ENCODE measurements around the gene AR. TPM values are rescaled to one million over a fixed set of nuclear protein-coding genes. Genes with fewer than 3 reads are reported as not detected.

AR gene
- total RNA-seq, 1 experiment from 2014 or later: 0.86 TPM

DNA sequence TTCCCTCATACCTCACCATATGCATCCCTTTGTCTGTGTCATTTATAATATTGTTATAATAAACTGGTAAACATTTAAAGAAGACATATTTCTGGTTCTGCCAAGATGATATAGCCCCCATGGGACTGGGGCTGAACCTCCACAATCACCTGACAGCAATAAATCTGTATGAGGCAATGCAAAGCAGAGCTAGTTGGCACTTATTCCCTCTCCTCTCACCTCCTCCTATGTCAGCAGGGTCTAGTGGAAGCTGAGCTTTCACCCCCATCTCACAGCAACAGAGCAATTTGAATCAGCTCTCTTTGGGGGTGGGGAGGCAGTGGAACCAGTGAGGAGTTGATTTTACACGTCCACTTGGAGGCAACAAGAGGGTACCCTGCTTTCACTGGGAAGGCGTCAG is 206.9 kb downstream of the AR start:
- Mint-ChIP-seq H3K27ac (ENCODE audit: unreplicated experiment) (no peak overlapping the region), H3K9me3 (ENCODE audit: unreplicated experiment) (no peaks in the 10 kb centered on the region), H3K4me3 (ENCODE audit: unreplicated experiment) (no peak overlapping the region), H3K36me3 (ENCODE audit: insufficient read depth, unreplicated experiment) (no peaks in the 10 kb centered on the region), H3K27me3 (ENCODE audit: insufficient read depth, unreplicated experiment) (no peaks in the 10 kb centered on the region), H3K4me1 (ENCODE audit: low read depth, unreplicated experiment) (no peaks in the 10 kb centered on the region)
- Histone ChIP-seq H3K36me3 (ENCODE audit: control insufficient read depth, insufficient read depth, low read length) (no peaks in the 10 kb centered on the region), H3K4me3 (ENCODE audit: low read depth, low read length) (no peak overlapping the region), H3K27me3 (replicated peaks; ENCODE audit: control insufficient read depth, insufficient read depth, low read length) (no peaks in the 10 kb centered on the region), H3K9me3 (no peaks in the 10 kb centered on the region), H3K4me1 (no peaks in the 10 kb centered on the region)
- intact Hi-C loops (cut with micrococcal nuclease; ENCODE audit: unreplicated experiment): no loop called here
- BruUV-seq (replicated peaks): no TSS peak
- no peak for DNase-seq
- POLR2A ChIA-PET: no interaction called here
- CTCF ChIA-PET: no interaction called here
- TF ChIP-seq, protein P1, sequence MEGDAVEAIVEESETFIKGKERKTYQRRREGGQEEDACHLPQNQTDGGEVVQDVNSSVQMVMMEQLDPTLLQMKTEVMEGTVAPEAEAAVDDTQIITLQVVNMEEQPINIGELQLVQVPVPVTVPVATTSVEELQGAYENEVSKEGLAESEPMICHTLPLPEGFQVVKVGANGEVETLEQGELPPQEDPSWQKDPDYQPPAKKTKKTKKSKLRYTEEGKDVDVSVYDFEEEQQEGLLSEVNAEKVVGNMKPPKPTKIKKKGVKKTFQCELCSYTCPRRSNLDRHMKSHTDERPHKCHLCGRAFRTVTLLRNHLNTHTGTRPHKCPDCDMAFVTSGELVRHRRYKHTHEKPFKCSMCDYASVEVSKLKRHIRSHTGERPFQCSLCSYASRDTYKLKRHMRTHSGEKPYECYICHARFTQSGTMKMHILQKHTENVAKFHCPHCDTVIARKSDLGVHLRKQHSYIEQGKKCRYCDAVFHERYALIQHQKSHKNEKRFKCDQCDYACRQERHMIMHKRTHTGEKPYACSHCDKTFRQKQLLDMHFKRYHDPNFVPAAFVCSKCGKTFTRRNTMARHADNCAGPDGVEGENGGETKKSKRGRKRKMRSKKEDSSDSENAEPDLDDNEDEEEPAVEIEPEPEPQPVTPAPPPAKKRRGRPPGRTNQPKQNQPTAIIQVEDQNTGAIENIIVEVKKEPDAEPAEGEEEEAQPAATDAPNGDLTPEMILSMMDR (IDR thresholded peaks at IDR 0.05; ENCODE audit: insufficient read depth in 1 of 2, low read depth in 1 of 2, low read length in 1 of 2, severe bottlenecking in 1 of 2, unreplicated experiment in 1 of 2): no peak

DNA sequence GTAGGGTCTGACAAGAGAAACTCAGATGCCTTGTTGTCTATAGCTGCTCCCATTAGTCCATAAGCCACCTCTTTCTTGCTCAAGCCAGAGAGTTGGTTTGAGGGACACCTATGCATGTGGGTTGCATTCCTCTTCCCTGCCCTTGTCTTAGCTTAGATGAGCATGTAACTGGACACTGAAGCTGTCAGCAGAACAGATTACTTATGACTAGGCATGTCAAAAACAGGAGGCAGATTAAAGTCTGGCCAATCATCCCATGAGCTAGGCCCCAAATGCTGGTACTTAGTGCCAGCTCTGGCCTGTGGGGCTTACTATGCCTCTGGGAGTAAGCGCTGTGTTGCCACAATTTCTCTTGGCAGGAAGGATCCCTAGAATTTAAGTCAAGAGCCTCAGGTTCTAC is 215.2 kb downstream of the AR start:
- no peaks in the 10 kb centered on the region for H3K27me3 Mint-ChIP-seq (ENCODE audit: insufficient read depth, unreplicated experiment)

GRCh38 chrX:67777148-67777547 is 233.3 kb downstream of the AR start:
- H3K27ac Mint-ChIP-seq (ENCODE audit: unreplicated experiment): no peak overlapping the region
- intact Hi-C loops (cut with micrococcal nuclease; ENCODE audit: unreplicated experiment): no loop called here
- TF ChIP-seq, protein P1 (IDR thresholded peaks at IDR 0.05; ENCODE audit: insufficient read depth in 1 of 2, low read depth in 1 of 2, low read length in 1 of 2, severe bottlenecking in 1 of 2, unreplicated experiment in 1 of 2): no peak
- ChIA-PET CTCF (no interaction called here), POLR2A (no interaction called here)
- no peak overlapping the region for H3K4me3 ChIP-seq (ENCODE audit: low read depth, low read length)
- no peaks in the 10 kb centered on the region for H3K9me3 Mint-ChIP-seq (ENCODE audit: unreplicated experiment)
- H3K36me3 Mint-ChIP-seq (ENCODE audit: insufficient read depth, unreplicated experiment): no peaks in the 10 kb centered on the region
- no peaks in the 10 kb centered on the region for H3K9me3 ChIP-seq
- no TSS peak for BruUV-seq (replicated peaks)
- H3K27me3 ChIP-seq (replicated peaks; ENCODE audit: control insufficient read depth, insufficient read depth, low read length): no peaks in the 10 kb centered on the region
- no peaks in the 10 kb centered on the region for H3K27me3 Mint-ChIP-seq (ENCODE audit: insufficient read depth, unreplicated experiment)
- DNase-seq: no peak
- no peaks in the 10 kb centered on the region for H3K36me3 ChIP-seq (ENCODE audit: control insufficient read depth, insufficient read depth, low read length)
- H3K4me1 ChIP-seq: no peaks in the 10 kb centered on the region
- no peaks in the 10 kb centered on the region for H3K4me1 Mint-ChIP-seq (ENCODE audit: low read depth, unreplicated experiment)
- no peak overlapping the region for H3K4me3 Mint-ChIP-seq (ENCODE audit: unreplicated experiment)

More for the DNA sequence above, 215.2 kb downstream of the AR start:
- BruUV-seq (replicated peaks): no TSS peak
- Histone ChIP-seq H3K4me3 (ENCODE audit: low read depth, low read length) (no peak overlapping the region), H3K36me3 (ENCODE audit: control insufficient read depth, insufficient read depth, low read length) (no peaks in the 10 kb centered on the region), H3K9me3 (no peaks in the 10 kb centered on the region), H3K27me3 (replicated peaks; ENCODE audit: control insufficient read depth, insufficient read depth, low read length) (no peaks in the 10 kb centered on the region), H3K4me1 (no peaks in the 10 kb centered on the region)
- Mint-ChIP-seq H3K4me1 (ENCODE audit: low read depth, unreplicated experiment) (no peaks in the 10 kb centered on the region), H3K9me3 (ENCODE audit: unreplicated experiment) (no peaks in the 10 kb centered on the region), H3K27ac (ENCODE audit: unreplicated experiment) (no peak overlapping the region), H3K36me3 (ENCODE audit: insufficient read depth, unreplicated experiment) (no peaks in the 10 kb centered on the region), H3K4me3 (ENCODE audit: unreplicated experiment) (no peak overlapping the region)
- intact Hi-C loops (cut with micrococcal nuclease; ENCODE audit: unreplicated experiment): no loop called here
- POLR2A ChIA-PET: no interaction called here
- no peak for DNase-seq
- TF ChIP-seq, protein P1 (IDR thresholded peaks at IDR 0.05; ENCODE audit: insufficient read depth in 1 of 2, low read depth in 1 of 2, low read length in 1 of 2, severe bottlenecking in 1 of 2, unreplicated experiment in 1 of 2): no peak
- CTCF ChIA-PET: no interaction called here
